GM21529 (cell line): ENCODE data around the gene ERAL1.
"Not testable (repeated sequence)": the region's sequence is repeated elsewhere in the genome, so short reads cannot be mapped to it uniquely, and the experiment has no call there.

Source experiments
- ATAC-seq: cut with Tn5 transposase; IDR thresholded peaks from one replicate; pipeline ENCODE4 v1.9.1; 2021; ENCODE audit not compliant: unreplicated experiment

ERAL1 gene

DNA sequence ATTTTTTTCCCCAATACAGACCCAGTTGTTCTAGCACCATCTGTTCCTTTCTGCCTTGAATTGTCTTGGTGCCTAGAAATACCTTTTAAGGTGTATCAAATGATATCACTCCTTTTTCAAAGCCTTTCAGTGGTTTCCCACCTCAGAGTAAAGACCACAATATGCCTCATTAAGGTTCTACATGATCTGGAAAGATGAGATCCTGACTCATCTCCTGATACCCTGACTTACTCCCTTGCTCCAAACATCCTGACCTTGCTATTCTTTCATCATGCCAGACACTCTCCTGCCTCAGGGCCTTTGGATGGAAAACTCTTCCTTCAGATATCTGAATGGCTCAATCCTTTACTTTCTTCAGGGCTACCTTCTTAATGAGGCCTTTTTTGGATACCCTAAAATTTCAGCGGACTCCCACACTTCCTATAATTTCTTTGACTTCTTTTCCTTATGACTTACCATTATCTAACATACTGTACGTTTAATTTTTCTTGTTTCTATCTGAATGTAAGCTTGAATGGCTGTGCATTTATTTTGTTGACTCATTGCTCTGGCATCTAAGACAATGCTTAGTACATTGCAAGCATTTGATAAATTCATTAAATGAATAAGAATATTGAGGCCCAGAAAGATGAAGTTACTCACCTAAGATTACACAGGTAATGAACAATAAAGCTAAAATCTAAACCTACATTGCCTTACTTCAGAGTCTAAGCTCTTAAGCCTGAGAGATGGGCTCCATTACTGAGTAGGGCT, 23.5 kb downstream of the ERAL1 start:
- no peak for ATAC-seq

DNA sequence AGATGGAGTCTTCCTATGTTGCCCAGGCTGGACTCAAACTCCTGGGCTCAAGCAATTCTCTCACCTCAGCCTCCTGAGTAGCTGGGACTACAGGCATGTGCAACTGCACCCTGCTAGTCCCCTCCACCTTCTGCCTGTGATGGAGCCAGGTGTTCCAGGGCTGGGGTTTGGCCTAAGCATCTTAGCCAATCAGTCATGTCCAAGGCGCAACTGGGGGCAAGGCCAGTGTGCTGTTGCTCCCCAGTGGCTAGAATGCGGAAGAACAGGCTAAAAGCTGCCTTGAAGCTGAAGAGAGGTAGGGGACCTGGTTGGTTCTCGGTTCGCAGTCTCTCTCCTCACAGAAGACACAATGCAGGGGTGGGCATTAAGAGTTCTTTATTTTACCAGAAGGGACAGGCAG, 24.2 kb downstream of the ERAL1 start:
- no peak for ATAC-seq

GRCh38 chr17:28879886-28880571, 25.2 kb downstream of the ERAL1 start:
- ATAC-seq: no peak

- ATAC-seq: no peak
Observed at GRCh38 chr17:28880572-28880945, 25.7 kb downstream of the ERAL1 start.

DNA sequence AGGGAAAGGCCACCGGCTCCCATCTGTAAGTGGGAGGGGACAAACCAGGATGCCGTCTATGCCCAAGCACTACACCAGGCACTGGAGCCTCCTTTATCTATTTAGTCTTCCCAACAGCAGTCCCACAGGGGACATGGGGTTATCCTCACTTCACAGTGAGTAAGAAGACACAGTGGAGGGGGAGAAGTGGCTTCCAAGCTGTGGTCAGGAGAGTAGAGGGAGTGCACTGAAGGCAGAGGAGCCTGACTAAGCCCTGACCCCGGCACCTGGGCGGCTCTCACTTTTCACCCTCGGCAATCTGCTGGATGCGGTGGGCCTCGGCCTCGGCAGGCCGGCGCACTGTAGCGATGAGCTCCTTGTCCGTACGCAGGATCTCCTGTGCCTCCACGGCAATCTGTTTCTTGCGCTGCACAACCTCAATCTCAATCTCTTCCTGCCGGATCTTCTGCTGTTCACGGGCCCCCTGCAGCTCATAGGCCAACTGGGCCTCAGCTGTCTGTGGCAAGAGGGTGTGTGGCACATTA, 26.8 kb downstream of the ERAL1 start:
- ATAC-seq: no peak

- ATAC-seq: no peak
Observed at GRCh38 chr17:28882154-28882895, 27.5 kb downstream of the ERAL1 start.

GRCh38 chr17:28883967-28884702, 29.3 kb downstream of the ERAL1 start:
- ATAC-seq: no peak

DNA sequence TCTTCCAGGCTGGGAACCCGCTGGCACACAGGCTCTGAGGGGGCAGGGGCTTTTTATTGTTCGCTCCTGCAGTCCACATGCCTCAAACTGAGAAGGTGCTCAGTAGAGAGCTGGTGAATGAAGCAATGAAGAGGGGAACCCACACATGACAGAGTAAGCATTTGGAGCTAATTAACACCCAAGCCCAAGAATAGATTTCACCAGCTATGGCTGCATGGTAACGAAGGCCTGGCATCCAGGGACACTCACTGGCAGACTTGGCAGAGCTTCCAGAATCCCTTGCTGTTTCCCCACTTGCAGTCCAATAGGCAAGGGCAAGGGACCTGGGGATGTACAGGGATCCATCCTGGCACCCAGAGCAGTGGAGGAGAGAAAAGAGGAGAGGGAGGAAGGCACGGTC, 30.5 kb downstream of the ERAL1 start:
- no peak for ATAC-seq

DNA sequence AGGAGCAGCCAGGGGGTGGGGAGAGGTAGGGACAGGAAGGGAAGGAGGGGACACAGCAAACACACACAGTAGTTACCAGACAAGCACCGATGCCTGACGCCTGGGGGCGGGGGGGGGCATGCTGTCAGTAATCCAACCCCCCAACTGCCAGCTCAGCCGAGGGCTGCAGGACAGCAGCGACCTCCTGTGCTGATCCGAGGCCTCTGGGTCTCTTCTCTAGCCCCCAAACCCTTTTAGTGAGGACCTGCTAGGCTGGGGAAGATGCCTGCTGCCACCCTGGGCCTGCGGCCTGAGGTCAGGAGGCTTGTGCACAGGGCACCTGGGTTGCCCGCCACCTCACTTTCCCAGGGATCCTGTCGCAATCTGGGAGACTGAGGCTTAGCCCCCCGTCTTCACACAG, 31.1 kb downstream of the ERAL1 start:
- no peak for ATAC-seq

- no peak for ATAC-seq
Observed at GRCh38 chr17:28887871-28888471, 33.2 kb downstream of the ERAL1 start.

GRCh38 chr17:28888832-28889231, 34.0 kb downstream of the ERAL1 start:
- ATAC-seq: no peak

DNA sequence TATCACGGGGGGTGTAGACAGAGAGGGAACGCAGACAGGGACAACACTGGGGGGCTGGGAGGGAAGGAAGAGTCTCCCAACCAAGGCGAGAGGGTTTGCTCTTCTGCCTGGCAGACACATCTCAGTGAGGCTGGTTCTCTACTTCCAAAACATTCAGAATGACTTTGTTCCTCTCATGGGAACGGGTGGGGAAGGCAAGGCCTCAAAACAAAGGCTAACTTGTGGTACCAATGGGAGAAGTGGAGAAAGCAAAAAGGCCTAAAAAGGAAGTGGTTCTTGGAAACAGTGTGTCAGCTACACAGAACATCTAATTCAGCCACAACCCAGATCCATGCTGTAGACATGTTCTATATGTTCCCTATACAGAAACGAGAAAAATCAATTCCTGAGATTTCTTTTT, 35.2 kb downstream of the ERAL1 start:
- ATAC-seq: no peak

DNA sequence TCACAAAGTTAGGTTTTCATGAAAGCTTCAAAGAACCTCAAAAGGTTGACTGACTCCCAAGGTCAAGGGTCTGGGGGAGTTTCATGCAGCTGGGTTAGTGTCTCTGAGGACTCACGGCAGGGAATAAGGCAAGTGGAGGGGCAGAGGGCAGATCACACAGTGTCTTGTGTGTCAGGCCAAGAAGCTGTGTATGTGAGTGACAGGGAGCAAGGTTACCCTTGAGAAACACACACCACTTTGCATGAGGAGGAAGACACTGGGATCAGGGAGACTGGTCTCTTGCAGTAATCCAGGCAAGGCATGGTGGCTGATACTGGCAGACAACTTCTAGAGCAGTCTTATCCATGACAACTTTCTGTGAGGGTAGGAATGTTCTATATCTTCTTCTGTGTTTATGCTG, 36.4 kb downstream of the ERAL1 start:
- no peak for ATAC-seq

- ATAC-seq: peak; percentile 45
Observed at GRCh38 chr17:28892024-28892423, 37.2 kb downstream of the ERAL1 start.

DNA sequence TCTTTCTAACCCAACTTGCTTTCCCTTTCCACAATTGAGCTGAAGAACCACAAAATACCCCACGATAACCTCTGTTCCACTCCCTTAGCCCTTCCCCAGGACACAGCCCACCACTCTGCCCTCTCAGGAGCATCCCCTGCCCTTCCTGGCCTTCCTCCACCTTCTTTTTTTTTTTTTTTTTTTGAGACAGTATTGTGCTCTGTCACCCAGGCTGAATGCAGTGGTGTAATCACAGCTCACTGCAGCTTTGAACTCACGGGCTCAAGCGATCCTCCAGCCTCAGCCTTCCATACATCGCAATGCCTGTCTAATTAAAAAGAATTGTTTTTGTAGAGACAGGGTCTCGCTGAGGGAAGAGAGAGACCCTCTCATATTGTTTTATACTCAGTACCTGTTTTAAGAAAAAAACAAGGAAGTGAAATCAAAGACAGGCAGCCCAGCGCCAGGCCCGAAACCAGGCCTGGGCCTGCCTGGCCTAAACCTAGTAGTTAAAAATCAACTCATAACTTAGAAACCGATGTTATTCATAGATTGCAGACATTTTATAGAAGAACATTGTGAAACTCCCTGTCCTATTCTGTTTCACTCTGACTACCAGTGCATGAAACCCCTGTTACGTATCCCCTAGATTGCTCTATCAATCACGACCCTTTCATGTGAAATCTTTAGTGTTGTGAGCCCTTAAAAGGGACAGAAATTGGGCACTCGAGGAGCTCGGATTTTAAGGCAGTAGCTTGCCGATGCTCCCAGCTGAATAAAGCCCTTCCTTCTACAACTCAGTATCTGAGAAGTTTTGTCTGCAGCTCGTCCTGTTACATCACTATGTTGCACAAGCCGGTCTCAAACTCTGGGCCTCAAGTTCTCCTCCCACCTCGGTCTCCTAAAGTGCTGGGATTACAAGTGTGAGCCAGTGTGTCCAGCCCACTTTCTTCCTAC, 38.7 kb downstream of the ERAL1 start:
- not testable (repeated sequence) for ATAC-seq

DNA sequence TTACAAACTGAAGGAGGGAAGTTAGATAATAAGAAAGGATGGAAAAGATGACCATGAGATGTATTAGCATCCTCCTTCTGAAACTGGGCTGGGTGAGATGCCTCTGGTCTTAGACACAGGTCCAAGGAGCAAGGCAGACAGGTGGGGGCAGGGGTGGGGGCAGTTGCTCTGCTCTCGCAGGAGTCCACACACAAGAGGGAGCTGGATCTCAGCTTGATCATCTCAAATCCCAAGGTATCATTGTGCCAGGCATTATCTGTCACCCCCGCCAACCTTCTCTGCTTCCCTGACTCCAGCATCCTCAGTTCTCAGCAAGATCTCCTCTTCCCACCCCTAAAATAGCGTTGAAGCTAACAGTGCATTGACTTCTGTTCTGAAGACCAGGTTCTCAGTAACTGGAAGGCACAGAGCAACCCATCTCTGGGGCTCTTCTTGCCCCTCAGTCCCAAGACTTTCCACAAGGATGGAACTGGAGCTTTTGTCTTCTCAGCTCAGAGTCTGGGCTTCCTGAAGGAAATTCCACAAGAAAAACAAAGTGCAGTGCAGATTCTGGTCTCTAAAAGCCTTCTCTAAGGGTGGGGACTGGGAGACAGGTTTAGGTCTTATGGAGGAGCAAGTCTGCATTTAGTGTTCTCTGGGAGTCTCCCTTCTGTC, 41.1 kb downstream of the ERAL1 start:
- ATAC-seq: no peak

GRCh38 chr17:28896491-28896883, 41.7 kb downstream of the ERAL1 start:
- no peak for ATAC-seq

- ATAC-seq: no peak
Observed at GRCh38 chr17:28896884-28897768, 42.3 kb downstream of the ERAL1 start, which contains the start of gene FLOT2. FLOT2 (minus strand) TSS chr17:28897733; CDS start chr17:28897574, 159 bp downstream.
